Osteocyte (in vitro differentiated cells): ENCODE measurements around the gene DMRTA1. TPM values are rescaled to one million over a fixed set of nuclear protein-coding genes. Genes with fewer than 3 reads are reported as not detected.
A peak's percentile ranks its signal among the peaks of the same experiment; 100 is the strongest.

Experiments used
- DNase-seq: peaks from one replicate; pipeline ENCODE4 v3.0.0; 2021; ENCODE audit warnings: mixed read lengths; ENCODE audit not compliant: unreplicated experiment; ENCODE audit errors: extremely low spot score
- H3K27ac Mint-ChIP-seq: one replicate; pipeline ENCODE4 v1.8.0; 2021; ENCODE audit warnings: mild to moderate bottlenecking, mixed read lengths; ENCODE audit not compliant: unreplicated experiment
- H3K27me3 Mint-ChIP-seq: one replicate; pipeline ENCODE4 v1.8.0; 2021; ENCODE audit warnings: mixed read lengths; ENCODE audit not compliant: unreplicated experiment
- H3K36me3 Mint-ChIP-seq: one replicate; pipeline ENCODE4 v1.8.0; 2021; ENCODE audit warnings: mixed read lengths; ENCODE audit not compliant: unreplicated experiment
- H3K4me1 Mint-ChIP-seq: one replicate; pipeline ENCODE4 v1.8.0; 2021; ENCODE audit warnings: mixed read lengths; ENCODE audit not compliant: unreplicated experiment
- H3K4me3 Mint-ChIP-seq: one replicate; pipeline ENCODE4 v1.8.0; 2021; ENCODE audit warnings: mild to moderate bottlenecking, moderate library complexity, mixed read lengths; ENCODE audit not compliant: unreplicated experiment
- H3K9me3 Mint-ChIP-seq: one replicate; pipeline ENCODE4 v1.8.0; 2021; ENCODE audit warnings: mixed read lengths; ENCODE audit not compliant: unreplicated experiment
- total RNA-seq: library from RNA; stranded (reverse); gene quantifications from 2 replicates; pipeline ENCODE4 v1.2.1, GENCODE V29; 2021
- TF ChIP-seq, protein P1 (sequence below): fragments of 200-600 bp; sonication (generic); IDR thresholded peaks from 2 replicates; pipeline ENCODE4 v1.5.0; 2021; ENCODE audit warnings: antibody characterized with exemption, mild to moderate bottlenecking, moderate library complexity

Gene DMRTA1
- total RNA-seq, 1 donor from 2014 or later: 0.40 TPM

DNA sequence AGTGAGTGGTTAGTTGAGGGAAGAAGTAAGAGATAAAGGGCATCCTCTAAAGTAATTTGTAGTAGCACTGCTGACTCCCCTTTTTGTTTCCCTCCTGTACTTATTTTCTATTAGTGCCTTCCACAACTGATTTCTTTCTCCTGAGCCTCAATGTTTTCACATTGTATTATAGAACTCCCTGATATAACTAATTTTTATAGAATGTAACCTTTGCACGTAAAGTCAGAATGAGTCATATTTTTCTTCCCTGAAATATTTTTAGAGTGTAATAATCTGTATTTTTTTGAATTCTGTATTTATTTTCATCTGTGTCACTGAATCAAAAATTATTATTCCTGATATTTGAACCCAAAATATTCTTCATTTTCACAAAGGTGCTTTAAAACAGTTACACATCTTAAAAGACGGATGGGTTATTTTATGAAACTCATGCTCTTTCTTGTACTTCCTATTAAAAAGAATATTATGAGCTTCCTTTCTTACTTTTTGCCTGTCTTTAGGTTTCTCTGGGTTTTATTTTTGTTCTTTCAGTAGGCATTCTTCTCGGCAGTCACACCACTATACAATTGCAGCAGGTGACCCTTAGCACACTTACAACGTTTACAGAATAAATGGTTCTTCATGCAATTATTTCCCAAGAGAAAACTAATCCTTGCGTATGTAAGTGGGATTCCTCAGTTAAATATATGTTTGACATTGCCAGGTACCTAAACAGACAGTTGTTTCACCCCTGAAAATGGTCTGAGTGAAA, 30.5 kb upstream of the DMRTA1 start:
- H3K27ac Mint-ChIP-seq: peak overlapping the region; percentile 17
- peaks cover 4% of the 10 kb centered on the region for H3K9me3 Mint-ChIP-seq
- TF ChIP-seq, protein P1, sequence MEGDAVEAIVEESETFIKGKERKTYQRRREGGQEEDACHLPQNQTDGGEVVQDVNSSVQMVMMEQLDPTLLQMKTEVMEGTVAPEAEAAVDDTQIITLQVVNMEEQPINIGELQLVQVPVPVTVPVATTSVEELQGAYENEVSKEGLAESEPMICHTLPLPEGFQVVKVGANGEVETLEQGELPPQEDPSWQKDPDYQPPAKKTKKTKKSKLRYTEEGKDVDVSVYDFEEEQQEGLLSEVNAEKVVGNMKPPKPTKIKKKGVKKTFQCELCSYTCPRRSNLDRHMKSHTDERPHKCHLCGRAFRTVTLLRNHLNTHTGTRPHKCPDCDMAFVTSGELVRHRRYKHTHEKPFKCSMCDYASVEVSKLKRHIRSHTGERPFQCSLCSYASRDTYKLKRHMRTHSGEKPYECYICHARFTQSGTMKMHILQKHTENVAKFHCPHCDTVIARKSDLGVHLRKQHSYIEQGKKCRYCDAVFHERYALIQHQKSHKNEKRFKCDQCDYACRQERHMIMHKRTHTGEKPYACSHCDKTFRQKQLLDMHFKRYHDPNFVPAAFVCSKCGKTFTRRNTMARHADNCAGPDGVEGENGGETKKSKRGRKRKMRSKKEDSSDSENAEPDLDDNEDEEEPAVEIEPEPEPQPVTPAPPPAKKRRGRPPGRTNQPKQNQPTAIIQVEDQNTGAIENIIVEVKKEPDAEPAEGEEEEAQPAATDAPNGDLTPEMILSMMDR: no peak
- H3K4me3 Mint-ChIP-seq: no peak overlapping the region
- peaks cover 5% of the 10 kb centered on the region for H3K27me3 Mint-ChIP-seq
- no peaks in the 10 kb centered on the region for H3K36me3 Mint-ChIP-seq
- no peak for DNase-seq
- H3K4me1 Mint-ChIP-seq: peaks cover 14% of the 10 kb centered on the region

DNA sequence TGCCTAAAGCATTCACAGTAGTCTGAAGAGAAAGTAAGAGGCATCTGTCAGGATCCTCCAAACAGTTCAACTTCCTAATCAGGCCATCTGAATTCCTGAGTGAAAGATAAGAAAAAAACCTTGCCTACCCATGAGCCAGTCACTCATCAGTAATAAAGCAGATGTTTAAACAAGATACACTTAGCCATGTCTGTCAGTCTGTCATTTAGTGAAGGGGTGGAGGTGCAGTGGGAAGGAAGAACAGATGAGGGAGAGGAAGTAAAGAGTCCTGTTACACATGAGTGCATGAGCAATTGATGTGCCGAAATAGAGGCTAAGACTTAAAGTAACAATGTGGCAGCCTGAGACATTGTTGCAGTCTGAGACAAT, 29.9 kb upstream of the DMRTA1 start:
- peaks cover 14% of the 10 kb centered on the region for H3K4me1 Mint-ChIP-seq
- TF ChIP-seq, protein P1: no peak
- no peaks in the 10 kb centered on the region for H3K36me3 Mint-ChIP-seq
- no peak for DNase-seq
- H3K27me3 Mint-ChIP-seq: peaks cover 10% of the 10 kb centered on the region
- peak overlapping the region; percentile 17 for H3K27ac Mint-ChIP-seq
- H3K4me3 Mint-ChIP-seq: no peak overlapping the region
- peaks cover 4% of the 10 kb centered on the region for H3K9me3 Mint-ChIP-seq

DNA sequence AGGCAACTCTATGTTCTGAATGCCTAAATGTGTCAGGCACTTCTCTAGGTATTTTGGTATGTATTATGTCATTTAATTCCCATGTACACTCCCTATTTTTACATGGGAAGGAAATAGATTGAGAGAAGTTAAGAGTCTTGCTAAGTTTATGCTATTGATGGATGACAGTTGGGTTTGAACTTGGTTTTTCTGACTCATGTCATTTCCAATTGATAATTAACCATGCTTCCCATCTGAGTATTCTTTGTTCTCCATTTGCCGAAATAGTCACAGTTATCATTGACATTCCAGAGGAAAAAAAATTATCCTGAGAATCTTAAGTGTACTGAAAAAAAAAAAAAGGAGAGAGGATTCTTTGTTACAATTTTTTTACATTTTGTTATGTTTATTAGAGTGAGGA, 23.1 kb upstream of the DMRTA1 start:
- Mint-ChIP-seq H3K4me1 (no peaks in the 10 kb centered on the region), H3K27me3 (peaks cover 26% of the 10 kb centered on the region), H3K27ac (no peak overlapping the region), H3K4me3 (no peak overlapping the region), H3K36me3 (no peaks in the 10 kb centered on the region), H3K9me3 (no peaks in the 10 kb centered on the region)
- TF ChIP-seq, protein P1: no peak
- DNase-seq: no peak

DNA sequence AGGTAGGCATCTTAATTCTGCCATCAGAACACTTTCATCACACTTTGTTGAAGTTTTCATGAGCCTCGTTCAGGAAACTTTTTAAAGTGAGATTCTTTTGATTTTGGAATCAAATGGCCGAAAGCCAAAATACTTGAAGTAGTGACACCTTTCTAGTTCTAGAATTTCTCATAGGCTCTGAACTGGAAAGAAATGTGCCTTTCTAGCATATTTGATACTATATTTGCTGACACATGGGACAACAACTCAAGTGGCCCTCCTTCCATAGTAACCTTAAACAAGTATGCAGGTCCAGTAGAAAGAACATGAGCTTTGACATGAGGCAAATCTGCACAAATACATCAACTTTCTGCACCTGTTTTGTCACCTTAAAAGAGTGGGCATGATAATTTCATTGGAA, 22.0 kb upstream of the DMRTA1 start:
- Mint-ChIP-seq H3K4me1 (no peaks in the 10 kb centered on the region), H3K27me3 (peaks cover 26% of the 10 kb centered on the region), H3K36me3 (no peaks in the 10 kb centered on the region), H3K27ac (no peak overlapping the region), H3K4me3 (no peak overlapping the region), H3K9me3 (no peaks in the 10 kb centered on the region)
- no peak for DNase-seq
- TF ChIP-seq, protein P1: no peak

DNA sequence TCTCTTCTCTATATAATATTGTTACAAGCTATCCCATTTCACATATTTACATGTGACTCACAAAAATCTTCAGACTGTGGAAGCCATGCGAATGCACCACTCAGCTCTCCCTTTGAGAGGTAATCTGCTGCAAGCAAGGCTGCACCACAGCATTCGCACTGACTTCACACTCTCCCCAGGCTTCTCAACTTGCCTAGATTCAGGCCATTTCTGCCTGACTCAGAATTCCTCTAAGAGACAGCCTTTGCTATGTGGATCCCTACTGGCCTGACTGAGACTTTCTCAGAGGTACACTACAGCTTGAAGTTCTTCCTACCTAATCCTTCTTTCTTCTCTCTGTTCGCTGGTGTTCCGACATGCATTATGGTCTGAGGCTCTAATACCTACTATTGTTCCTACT, 21.1 kb upstream of the DMRTA1 start:
- no peaks in the 10 kb centered on the region for H3K9me3 Mint-ChIP-seq
- no peak for DNase-seq

More for the DNA sequence above, 21.1 kb upstream of the DMRTA1 start:
- no peak overlapping the region for H3K4me3 Mint-ChIP-seq
- no peak overlapping the region for H3K27ac Mint-ChIP-seq
- no peaks in the 10 kb centered on the region for H3K36me3 Mint-ChIP-seq
- TF ChIP-seq, protein P1: no peak
- no peaks in the 10 kb centered on the region for H3K4me1 Mint-ChIP-seq
- peaks cover 30% of the 10 kb centered on the region for H3K27me3 Mint-ChIP-seq
